Hindlimb muscle (tissue), 1 donor: ENCODE results near the gene INS. TPM values are rescaled to one million over a fixed set of nuclear protein-coding genes. Genes with fewer than 3 reads are reported as not detected.
"Not testable (repeated sequence)": the region's sequence is repeated elsewhere in the genome, so short reads cannot be mapped to it uniquely, and the experiment has no call there.

Experiments used
- DNase-seq: peaks from one replicate; pipeline ENCODE4 v3.0.0-alpha.2; 2013
- polyA plus RNA-seq: library from polyadenylated mRNA; unstranded; fragments of 120-200 nt; gene quantifications from one replicate; pipeline ENCODE4 v1.2.1, GENCODE V29; 2013; ENCODE audit not compliant: insufficient read length

INS gene
- polyA plus RNA-seq, 1 donor: not detected

- no peak for DNase-seq
Measured at GRCh38 chr11:2180789-2181370, 19.9 kb upstream of the INS start.

DNA sequence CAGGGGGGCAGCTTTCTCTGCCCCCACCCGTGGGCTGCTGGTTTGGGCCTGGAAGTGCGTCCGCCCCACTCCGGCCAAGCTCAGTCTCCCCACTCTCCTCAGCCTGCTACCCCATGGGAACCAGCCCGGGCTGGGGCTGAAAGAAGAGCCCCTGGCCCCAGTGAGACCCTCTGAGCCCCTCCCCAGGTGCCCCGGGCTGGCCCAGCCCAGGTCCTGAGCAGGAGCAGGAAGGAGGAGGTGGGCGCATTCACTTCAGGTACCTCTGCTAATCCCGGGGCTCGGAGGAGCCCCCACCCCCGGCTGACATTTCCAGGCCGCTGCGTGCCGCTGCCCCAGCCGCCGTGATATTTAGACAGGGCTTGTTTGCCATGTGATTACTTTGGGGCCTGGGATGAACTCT, 19.3 kb upstream of the INS start:
- no peak for DNase-seq

DNA sequence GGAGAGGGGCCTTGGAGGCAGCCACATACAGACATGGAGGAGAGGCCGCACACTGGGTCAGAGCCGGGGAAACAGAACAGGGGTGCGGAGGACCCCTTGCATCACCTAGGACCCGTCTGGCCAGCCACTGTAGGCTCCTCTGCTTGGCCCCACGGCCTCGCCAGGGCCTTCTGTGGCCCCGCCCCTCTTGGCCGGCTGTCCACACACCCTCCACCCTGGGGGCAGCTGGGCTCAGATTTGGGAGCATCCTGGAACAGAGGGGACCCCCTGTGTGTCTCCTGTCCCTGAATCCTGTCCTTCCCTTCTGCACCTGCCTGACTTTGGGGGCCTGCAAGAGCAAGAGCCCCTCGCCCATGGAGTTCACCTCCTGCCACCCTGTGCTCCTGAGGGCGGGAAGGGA, 18.5 kb upstream of the INS start:
- DNase-seq: no peak

DNA sequence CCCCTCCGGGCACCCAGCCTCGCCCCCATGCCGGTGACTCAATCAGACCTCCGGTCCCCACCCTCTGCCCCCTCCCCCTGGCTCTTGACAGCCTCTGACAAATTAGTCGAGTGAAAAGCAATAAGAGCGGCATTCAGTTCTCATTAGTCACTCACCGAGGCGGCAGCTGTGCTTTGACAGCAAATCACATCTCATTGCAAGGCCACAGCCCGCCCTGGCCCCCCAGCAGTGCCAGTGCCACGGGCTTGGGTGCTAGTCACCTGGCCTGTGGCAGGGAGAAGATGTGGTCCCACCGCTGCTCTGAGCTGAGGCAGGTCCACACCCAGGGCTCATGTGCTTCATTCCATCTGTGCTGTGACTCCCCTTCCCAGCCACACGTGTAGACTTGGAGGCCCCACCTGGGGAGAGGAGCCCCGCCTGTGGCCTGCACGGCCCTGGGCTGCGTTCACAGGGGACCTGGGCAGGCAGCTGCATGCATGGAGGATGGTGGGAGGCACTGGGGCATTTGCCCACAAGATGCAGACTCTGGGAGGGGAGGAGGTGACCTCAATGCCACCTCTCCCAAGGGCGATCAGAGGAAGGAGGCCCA, 18.0 kb upstream of the INS start:
- DNase-seq: no peak

DNA sequence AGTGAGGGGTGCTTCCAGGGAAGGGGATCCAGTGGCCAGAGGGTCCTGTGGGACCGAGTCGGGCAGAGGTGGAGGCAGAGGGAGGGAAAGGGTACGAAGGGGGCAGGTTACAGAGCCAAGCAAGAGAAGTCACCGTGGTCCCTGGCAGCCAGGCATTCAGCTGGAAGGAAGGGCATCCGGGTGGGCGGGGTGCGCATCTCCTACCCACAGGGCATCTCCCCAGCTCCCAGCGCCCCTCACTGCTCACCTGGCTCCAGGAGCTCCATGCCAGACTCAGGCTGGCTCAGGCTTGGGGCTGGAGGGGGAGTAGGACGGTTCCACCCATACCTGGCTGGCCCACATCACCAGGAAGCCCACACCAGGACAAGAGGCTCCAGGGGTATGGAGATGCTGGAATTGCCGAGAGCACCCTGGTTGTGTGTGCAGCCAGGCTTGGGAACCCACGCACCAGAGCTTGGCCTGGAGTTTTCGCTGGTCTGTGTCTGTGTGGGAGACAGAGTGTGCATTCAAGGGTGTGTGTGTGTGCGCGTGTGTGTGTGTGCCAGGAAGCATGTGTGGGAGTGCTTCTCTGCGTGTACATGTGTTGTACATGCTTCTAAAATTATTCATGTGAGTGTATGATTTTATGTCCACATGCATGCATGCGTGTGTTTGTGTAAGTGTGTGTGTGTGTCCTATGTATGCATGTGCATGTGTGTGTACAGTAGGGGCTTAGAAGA, 17.2 kb upstream of the INS start:
- DNase-seq: not testable (repeated sequence)

DNA sequence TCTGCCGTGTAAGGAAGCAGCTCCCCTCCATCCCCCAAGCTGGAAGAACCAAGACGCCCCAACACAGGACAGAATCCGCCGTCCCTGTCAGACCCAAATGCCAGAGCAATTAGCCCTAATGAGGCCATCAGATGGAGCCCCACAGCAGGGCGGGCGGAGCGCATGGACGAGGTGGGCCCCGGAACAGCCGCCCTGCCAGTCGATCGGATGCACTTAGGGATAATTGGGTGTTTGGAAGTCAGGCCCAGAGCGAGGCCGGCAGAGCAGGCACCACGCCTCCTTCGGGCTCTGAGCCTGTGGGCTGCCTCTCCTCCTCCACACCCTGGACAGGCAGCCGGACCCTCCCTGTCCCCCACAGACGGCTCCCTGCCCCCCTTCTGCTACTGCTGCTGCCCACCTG, 16.1 kb upstream of the INS start:
- no peak for DNase-seq

GRCh38 chr11:2176389-2176900, 15.4 kb upstream of the INS start:
- DNase-seq: no peak

DNA sequence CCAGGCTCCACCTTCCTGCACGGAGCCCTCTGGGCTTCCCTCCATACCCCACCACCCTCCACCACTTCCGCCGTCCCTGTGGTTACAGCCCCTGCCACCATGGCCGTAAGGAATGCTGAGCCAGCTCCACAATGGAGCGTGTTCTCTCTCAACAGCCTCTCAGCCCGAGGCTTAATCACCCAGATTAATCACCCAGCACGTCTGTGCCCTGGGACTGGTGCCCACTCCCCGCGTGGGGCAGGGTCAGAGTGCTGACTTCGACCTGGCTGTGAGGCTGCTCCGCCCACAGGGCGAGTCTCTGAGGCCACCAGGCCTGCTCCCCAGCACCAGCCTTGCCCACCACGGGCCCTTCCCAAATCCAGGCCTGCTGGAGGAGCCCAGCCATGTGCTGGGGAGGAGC, 14.7 kb upstream of the INS start:
- no peak for DNase-seq

DNA sequence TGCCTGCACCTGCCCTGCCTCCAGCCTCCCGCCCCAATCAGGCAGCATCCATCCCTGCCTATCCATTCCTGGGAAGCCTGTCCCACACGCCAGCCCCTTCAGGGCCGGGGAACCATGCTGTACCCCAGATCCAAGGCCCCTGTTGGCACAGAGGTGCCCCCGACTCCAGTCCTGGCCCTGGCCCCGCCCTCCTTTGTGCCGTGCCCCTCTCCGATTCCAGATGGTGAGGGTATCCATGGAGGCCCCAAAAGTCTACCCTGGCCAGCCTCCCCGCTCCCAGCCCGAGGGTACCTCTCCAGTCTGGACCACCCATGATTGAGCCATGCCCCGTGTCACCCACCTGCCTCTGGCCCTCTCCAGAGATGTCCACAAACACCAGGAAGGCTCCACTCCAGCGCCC, 13.4 kb upstream of the INS start:
- DNase-seq: no peak

GRCh38 chr11:2173761-2174160, 12.8 kb upstream of the INS start:
- DNase-seq: no peak

DNA sequence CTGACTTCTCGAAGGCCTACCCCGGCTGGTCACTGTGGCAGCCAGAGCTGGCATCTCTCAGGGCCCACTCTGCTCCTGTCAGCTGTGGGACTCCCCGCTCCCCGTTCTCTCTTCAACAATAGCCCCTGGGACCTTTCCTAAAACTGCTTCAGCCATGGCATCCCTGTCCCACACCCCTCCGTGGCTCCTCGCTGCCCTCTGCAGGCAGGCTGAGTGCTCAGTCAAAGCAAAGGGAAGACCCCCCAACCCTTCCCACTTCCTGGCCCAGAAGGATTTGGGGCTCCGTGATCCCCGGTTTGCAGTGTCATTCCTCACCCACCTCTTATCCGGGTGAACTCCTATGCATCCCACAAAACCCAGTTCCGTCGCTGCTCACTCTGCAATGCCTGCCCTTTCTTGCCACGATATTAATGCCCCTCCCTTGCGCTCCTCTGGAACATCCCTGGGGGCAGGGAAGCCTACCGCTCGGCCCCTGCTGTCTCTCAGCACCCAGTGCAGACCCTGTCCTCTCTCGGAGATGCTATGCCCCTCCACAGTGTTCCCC, 12.2 kb upstream of the INS start:
- no peak for DNase-seq

DNA sequence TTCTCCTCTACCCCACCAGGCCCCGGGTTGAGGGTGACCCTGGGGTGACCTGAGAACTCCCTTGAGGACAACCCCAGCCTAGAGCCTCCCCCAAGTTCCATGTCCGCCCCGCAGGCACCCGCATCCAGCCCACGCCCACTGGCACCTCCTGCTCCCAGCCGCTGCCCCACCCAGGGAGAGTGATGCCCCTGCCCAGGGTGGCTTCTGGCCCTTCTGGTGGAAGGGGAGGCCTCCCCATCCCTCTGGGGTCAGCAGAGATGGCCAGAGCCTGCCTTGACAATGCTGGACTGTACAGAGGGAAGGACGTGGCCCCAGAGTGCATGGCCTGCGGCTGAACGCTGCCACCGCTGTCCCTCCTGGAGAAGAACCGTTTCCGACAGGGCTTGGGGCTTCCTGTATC, 11.7 kb upstream of the INS start:
- no peak for DNase-seq

DNA sequence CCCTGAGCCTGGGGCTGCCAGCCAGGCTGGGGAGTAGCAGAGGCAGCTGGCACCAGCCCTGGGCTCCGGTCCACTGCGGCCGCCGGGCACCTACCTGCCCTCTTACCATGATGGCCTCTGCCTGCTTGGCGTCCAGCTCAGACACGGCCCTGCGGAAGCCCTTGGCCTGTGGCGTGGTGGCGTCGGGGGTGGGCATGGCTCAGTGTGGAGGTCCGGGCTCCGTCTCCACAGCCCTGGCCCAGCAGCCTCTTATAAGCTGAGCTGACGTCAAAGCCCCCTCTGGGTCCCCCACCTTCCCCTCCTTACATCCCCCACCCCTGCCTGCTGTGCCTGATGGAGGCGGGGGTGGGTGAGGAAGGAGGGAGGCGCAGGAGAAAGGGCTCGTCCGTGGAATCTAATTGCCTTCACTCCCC, 10.6 kb upstream of the INS start, which contains the start of gene TH:
Gene TH, minus strand, starts transcription at position 225 of the 413 bp plus-strand sequence. Its CDS starts 29 bp downstream, at position 196.
- no peak for DNase-seq

DNA sequence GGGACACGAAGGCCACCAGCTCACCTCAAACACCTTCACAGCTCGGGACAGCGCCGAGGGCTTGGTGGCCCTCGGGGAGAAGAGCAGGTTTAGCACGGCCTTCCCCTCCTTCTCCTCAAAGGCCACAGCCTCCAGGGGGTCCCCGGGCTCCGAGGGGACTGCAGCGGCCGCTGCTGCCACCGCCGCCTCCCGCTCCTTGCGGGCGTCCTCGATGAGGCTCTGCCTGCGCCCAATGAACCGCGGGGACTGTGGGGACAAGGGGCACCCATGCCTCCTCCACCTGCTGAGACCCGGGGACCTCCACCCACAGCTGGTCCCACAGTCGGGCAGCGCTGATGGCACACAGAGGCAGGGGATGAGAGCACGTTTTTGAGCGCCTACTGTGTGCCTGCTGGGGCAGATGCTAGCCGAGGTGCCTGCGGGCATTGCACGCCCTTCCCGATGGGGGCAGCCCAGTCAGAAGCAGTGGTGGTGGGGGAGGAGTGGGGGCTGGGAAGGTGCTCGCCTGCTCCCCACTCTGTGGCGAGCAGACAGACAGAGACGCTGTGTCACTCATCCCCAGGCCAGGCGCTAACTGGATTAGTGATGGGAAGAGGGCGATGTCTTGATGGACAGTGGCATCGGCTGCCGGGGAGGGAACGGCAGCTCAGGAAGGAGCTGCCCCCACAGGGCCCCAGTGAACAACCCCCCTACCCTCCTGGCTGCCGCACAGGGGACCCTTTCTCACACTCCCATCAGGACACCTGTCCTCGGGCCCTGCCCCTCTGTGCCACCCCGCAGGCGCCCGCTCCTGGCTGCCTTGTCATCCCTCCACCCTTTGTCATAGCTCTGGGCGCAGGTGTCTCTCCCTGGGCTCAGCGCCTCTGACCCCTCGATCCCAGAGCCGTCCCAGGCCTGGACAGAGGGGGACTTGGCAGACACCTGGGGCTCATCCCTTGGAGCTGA, 8.9 kb upstream of the INS start:
- no peak for DNase-seq

GRCh38 chr11:2169005-2169378, 8.0 kb upstream of the INS start:
- DNase-seq: no peak

- no peak for DNase-seq
Measured at GRCh38 chr11:2168286-2169004, 7.4 kb upstream of the INS start.

- no peak for DNase-seq
Measured at GRCh38 chr11:2167141-2168045, 6.4 kb upstream of the INS start.

- peak; percentile 49 for DNase-seq
Measured at GRCh38 chr11:2166091-2166851, 5.3 kb upstream of the INS start.

DNA sequence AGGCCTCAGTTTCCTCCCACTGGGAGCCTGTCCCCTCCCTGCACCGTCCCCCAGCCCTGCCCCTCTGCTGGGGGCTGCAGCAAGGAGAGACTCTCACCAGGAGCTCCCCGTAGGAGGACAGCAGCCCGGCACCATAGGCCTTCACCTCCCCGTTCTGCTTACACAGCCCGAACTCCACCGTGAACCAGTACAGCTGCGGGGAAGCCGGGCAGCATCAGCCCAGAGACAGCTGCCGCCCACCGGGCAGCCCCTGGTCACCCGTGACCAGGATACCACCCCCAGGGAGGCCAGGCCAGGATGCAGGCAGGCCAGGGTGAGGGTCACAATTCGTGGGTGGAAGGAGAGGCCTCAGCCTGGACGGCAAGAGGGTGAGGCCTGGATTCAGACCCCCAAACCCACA, 4.6 kb upstream of the INS start:
- no peak for DNase-seq
